DOHH2 (cell line): Measurements from ENCODE around the gene PLXNA2.

Experiments
- H3F3A ChIP-seq: fragments of 200-600 bp; sonication (generic), shearing (Covaris generic); 2 replicates; pipeline ENCODE4 v1.6.0; 2016; ENCODE audit warnings: antibody characterized with exemption, mild to moderate bottlenecking; ENCODE audit not compliant: control insufficient read depth, insufficient read depth
- H3K27ac ChIP-seq: fragments of 200-600 bp; sonication (generic); 2 replicates; pipeline ENCODE4 v1.5.1; 2014; ENCODE audit warnings: low read depth, mild to moderate bottlenecking, low read length, moderate library complexity
- H3K27me3 ChIP-seq: fragments of 200-600 bp; sonication (generic); 2 replicates; pipeline ENCODE4 v1.6.1; 2014; ENCODE audit warnings: mild to moderate bottlenecking, low read length, mixed read lengths; ENCODE audit not compliant: control insufficient read depth
- H3K36me3 ChIP-seq: fragments of 200-600 bp; sonication (generic); 2 replicates; pipeline ENCODE4 v1.6.1; 2014; ENCODE audit warnings: mild to moderate bottlenecking, low read length, moderate library complexity, mixed read lengths; ENCODE audit not compliant: control insufficient read depth
- H3K4me1 ChIP-seq: fragments of 200-600 bp; sonication (generic); 2 replicates; pipeline ENCODE4 v1.6.1; 2014; ENCODE audit warnings: mild to moderate bottlenecking, low read length, mixed read lengths; ENCODE audit not compliant: control insufficient read depth
- H3K4me2 ChIP-seq: fragments of 200-600 bp; sonication (generic); 2 replicates; pipeline ENCODE4 v1.6.0; 2014; ENCODE audit warnings: mild to moderate bottlenecking, low read length, moderate library complexity
- H3K4me3 ChIP-seq: fragments of 200-600 bp; sonication (generic); 2 replicates; pipeline ENCODE4 v1.5.1; 2014; ENCODE audit warnings: mild to moderate bottlenecking, low read length, mixed read lengths
- H3K79me2 ChIP-seq: fragments of 200-600 bp; sonication (generic); 2 replicates; pipeline ENCODE4 v1.6.1; 2014; ENCODE audit warnings: mild to moderate bottlenecking, low read length, mixed read lengths; ENCODE audit not compliant: control insufficient read depth
- H3K9me2 ChIP-seq: fragments of 200-600 bp; sonication (generic); replicated peaks from 2 replicates; pipeline ENCODE4 v1.6.1; 2014; ENCODE audit warnings: mild to moderate bottlenecking, low read length, mixed read lengths; ENCODE audit not compliant: control insufficient read depth
- H3K9me3 ChIP-seq: fragments of 200-600 bp; sonication (generic); 2 replicates; pipeline ENCODE4 v1.6.1; 2014; ENCODE audit warnings: antibody characterized with exemption, low read length, mixed read lengths; ENCODE audit not compliant: control insufficient read depth, insufficient read depth
- H4K20me1 ChIP-seq: fragments of 200-600 bp; sonication (generic); 2 replicates; pipeline ENCODE4 v1.6.0; 2014; ENCODE audit warnings: low read depth, mild to moderate bottlenecking, antibody characterized with exemption, low read length, moderate library complexity; ENCODE audit not compliant: control insufficient read depth, insufficient read depth
- EZH2phosphoT487 ChIP-seq: fragments of 200-600 bp; sonication (generic); IDR thresholded peaks from 2 replicates; pipeline ENCODE4 v1.6.1; 2017; ENCODE audit warnings: borderline replicate concordance, mild to moderate bottlenecking, antibody characterized with exemption, low read length, moderate library complexity, mixed read lengths
- TF ChIP-seq, protein P1 (sequence below): fragments of 200-600 bp; sonication (generic); IDR thresholded peaks from one replicate; pipeline ENCODE4 v1.5.1; 2014; ENCODE audit warnings: antibody characterized with exemption, mild to moderate bottlenecking, low read depth, low read length; ENCODE audit not compliant: poor library complexity, severe bottlenecking

PLXNA2 gene

GRCh38 chr1:208008534-208008933 is 235.7 kb downstream of the PLXNA2 start:
- Histone ChIP-seq H3K9me3 (no peaks in the 10 kb centered on the region), H3K27me3 (peaks cover 9% of the 10 kb centered on the region), H3K36me3 (no peaks in the 10 kb centered on the region), H3K27ac (no peak overlapping the region), H4K20me1 (no peaks in the 10 kb centered on the region), H3K4me2 (no peak overlapping the region), H3K4me3 (no peak overlapping the region), H3K4me1 (no peaks in the 10 kb centered on the region), H3K79me2 (no peaks in the 10 kb centered on the region), H3F3A (no peaks in the 10 kb centered on the region), H3K9me2 (no peaks in the 10 kb centered on the region)
- no peak for TF ChIP-seq EZH2phosphoT487
- TF ChIP-seq, protein P1, sequence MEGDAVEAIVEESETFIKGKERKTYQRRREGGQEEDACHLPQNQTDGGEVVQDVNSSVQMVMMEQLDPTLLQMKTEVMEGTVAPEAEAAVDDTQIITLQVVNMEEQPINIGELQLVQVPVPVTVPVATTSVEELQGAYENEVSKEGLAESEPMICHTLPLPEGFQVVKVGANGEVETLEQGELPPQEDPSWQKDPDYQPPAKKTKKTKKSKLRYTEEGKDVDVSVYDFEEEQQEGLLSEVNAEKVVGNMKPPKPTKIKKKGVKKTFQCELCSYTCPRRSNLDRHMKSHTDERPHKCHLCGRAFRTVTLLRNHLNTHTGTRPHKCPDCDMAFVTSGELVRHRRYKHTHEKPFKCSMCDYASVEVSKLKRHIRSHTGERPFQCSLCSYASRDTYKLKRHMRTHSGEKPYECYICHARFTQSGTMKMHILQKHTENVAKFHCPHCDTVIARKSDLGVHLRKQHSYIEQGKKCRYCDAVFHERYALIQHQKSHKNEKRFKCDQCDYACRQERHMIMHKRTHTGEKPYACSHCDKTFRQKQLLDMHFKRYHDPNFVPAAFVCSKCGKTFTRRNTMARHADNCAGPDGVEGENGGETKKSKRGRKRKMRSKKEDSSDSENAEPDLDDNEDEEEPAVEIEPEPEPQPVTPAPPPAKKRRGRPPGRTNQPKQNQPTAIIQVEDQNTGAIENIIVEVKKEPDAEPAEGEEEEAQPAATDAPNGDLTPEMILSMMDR, result no peak

- Histone ChIP-seq H3K27ac (no peak overlapping the region), H3K9me2 (no peaks in the 10 kb centered on the region), H3K9me3 (no peaks in the 10 kb centered on the region), H3K4me3 (no peak overlapping the region), H4K20me1 (no peaks in the 10 kb centered on the region), H3K79me2 (no peaks in the 10 kb centered on the region), H3K4me1 (no peaks in the 10 kb centered on the region), H3K36me3 (no peaks in the 10 kb centered on the region), H3K4me2 (no peak overlapping the region), H3K27me3 (peaks cover 5% of the 10 kb centered on the region), H3F3A (no peaks in the 10 kb centered on the region)
- TF ChIP-seq, protein P1, result no peak
- TF ChIP-seq EZH2phosphoT487, result no peak
These were observed 236.2 kb downstream of the PLXNA2 start for GRCh38 chr1:208007938-208008342.

DNA sequence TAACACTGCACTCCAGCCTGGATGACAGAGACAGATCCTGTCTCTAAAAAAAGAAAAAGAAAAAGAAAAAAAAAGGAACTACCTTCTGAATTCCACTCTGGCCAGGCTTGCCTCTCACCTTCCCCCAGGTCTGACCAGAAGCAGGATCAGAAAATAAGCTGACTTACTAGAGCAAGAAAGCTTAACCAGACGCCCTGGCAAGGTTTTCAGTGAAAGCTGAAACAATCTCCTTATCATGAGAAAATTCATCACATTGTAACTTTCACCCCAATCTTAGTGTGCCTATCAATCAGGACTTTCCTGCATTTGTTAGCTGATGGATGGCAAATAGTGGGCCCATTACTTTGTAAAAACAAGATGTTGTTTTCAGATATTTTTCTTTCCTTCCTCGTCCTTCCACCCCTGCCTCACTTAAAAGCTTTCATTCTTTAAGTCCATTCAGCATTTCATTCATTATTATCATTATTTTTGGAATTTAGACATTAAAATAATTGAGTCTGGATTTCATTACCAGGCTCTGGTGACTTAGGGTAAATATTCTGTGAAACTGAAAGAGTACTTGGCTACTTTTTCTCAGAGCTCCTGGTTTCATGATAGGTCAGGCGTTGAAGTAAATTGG is 236.8 kb downstream of the PLXNA2 start:
- H3K4me2 ChIP-seq, result no peak overlapping the region

More for the DNA sequence above, 236.8 kb downstream of the PLXNA2 start:
- Histone ChIP-seq H3F3A (no peaks in the 10 kb centered on the region), H3K27me3 (peaks cover 5% of the 10 kb centered on the region), H3K9me3 (no peaks in the 10 kb centered on the region), H3K4me1 (no peaks in the 10 kb centered on the region), H3K9me2 (no peaks in the 10 kb centered on the region), H3K4me3 (no peak overlapping the region), H3K27ac (no peak overlapping the region), H3K36me3 (no peaks in the 10 kb centered on the region), H4K20me1 (no peaks in the 10 kb centered on the region), H3K79me2 (no peaks in the 10 kb centered on the region)
- no peak for TF ChIP-seq EZH2phosphoT487
- TF ChIP-seq, protein P1, result no peak
